Mucosa of stomach (tissue), 1 donor: ENCODE results near the gene SBK3.
A peak's percentile ranks its signal among the peaks of the same experiment; 100 is the strongest.

ENCODE experiments used
- H3K27me3 ChIP-seq: one replicate; pipeline ENCODE4 v1.7.0; 2013; ENCODE audit warnings: mild to moderate bottlenecking, low read length; ENCODE audit not compliant: control insufficient read depth, insufficient read depth
- H3K36me3 ChIP-seq: one replicate; pipeline ENCODE4 v1.7.0; 2013; ENCODE audit warnings: low read length; ENCODE audit not compliant: control insufficient read depth, insufficient read depth
- H3K4me1 ChIP-seq: one replicate; pipeline ENCODE4 v1.7.0; 2013; ENCODE audit warnings: mild to moderate bottlenecking, low read length; ENCODE audit not compliant: control insufficient read depth, insufficient read depth
- H3K4me3 ChIP-seq: one replicate; pipeline ENCODE4 v1.7.0; 2013; ENCODE audit warnings: low read length
- H3K9ac ChIP-seq: one replicate; pipeline ENCODE4 v1.7.0; 2013; ENCODE audit warnings: mild to moderate bottlenecking, low read length, moderate library complexity
- H3K9me3 ChIP-seq: one replicate; pipeline ENCODE4 v1.7.0; 2013; ENCODE audit warnings: mild to moderate bottlenecking, low read length, moderate library complexity; ENCODE audit not compliant: control insufficient read depth
- donor health status: Pancreatic carcinoma.

Gene SBK3

GRCh38 chr19:55519451-55520311 lies 25.7 kb downstream of the SBK3 start:
- Histone ChIP-seq H3K9me3 (no peaks in the 10 kb centered on the region), H3K9ac (no peak overlapping the region), H3K27me3 (no peaks in the 10 kb centered on the region), H3K4me1 (peaks cover 9% of the 10 kb centered on the region), H3K4me3 (no peak overlapping the region), H3K36me3 (no peaks in the 10 kb centered on the region)

- H3K9me3 ChIP-seq = no peaks in the 10 kb centered on the region
- peak overlapping the region; percentile 69 for H3K9ac ChIP-seq
- H3K4me1 ChIP-seq = peaks cover 9% of the 10 kb centered on the region
- H3K36me3 ChIP-seq = no peaks in the 10 kb centered on the region
- peak overlapping the region; percentile 16 for H3K4me3 ChIP-seq
- H3K27me3 ChIP-seq = no peaks in the 10 kb centered on the region
These were observed 28.3 kb downstream of the SBK3 start for GRCh38 chr19:55516878-55517620.

GRCh38 chr19:55508120-55508519 lies 37.2 kb downstream of the SBK3 start:
- no peak overlapping the region for H3K9ac ChIP-seq
- no peak overlapping the region for H3K4me3 ChIP-seq

GRCh38 chr19:55504981-55505380 lies 40.4 kb downstream of the SBK3 start:
- Histone ChIP-seq H3K4me1 (peaks cover 3% of the 10 kb centered on the region), H3K4me3 (no peak overlapping the region), H3K9me3 (no peaks in the 10 kb centered on the region), H3K27me3 (peaks cover 4% of the 10 kb centered on the region), H3K9ac (no peak overlapping the region), H3K36me3 (no peaks in the 10 kb centered on the region)

More at GRCh38 chr19:55508120-55508519, 37.2 kb downstream of the SBK3 start:
- peaks cover 3% of the 10 kb centered on the region for H3K4me1 ChIP-seq
- no peaks in the 10 kb centered on the region for H3K36me3 ChIP-seq
- no peaks in the 10 kb centered on the region for H3K9me3 ChIP-seq
- peaks cover 4% of the 10 kb centered on the region for H3K27me3 ChIP-seq

- no peak overlapping the region for H3K4me3 ChIP-seq
- H3K4me1 ChIP-seq = peaks cover 3% of the 10 kb centered on the region
- H3K36me3 ChIP-seq = no peaks in the 10 kb centered on the region
- H3K9ac ChIP-seq = no peak overlapping the region
- no peaks in the 10 kb centered on the region for H3K9me3 ChIP-seq
- H3K27me3 ChIP-seq = peaks cover 4% of the 10 kb centered on the region
These were observed 41.1 kb downstream of the SBK3 start for GRCh38 chr19:55504252-55504603.

- no peak overlapping the region for H3K4me3 ChIP-seq
- no peaks in the 10 kb centered on the region for H3K9me3 ChIP-seq
- no peaks in the 10 kb centered on the region for H3K36me3 ChIP-seq
- H3K4me1 ChIP-seq = peaks cover 3% of the 10 kb centered on the region
- H3K27me3 ChIP-seq = peaks cover 4% of the 10 kb centered on the region
- H3K9ac ChIP-seq = no peak overlapping the region
These were observed 41.7 kb downstream of the SBK3 start for GRCh38 chr19:55503502-55504251.

- Histone ChIP-seq H3K27me3 (peaks cover 3% of the 10 kb centered on the region), H3K36me3 (no peaks in the 10 kb centered on the region), H3K9ac (no peak overlapping the region), H3K9me3 (no peaks in the 10 kb centered on the region), H3K4me3 (no peak overlapping the region), H3K4me1 (peaks cover 3% of the 10 kb centered on the region)
These were observed 42.2 kb downstream of the SBK3 start for GRCh38 chr19:55503157-55503501.

- no peak overlapping the region for H3K9ac ChIP-seq
- H3K27me3 ChIP-seq = no peaks in the 10 kb centered on the region
- H3K36me3 ChIP-seq = no peaks in the 10 kb centered on the region
- H3K4me3 ChIP-seq = no peak overlapping the region
- H3K4me1 ChIP-seq = peaks cover 3% of the 10 kb centered on the region
- H3K9me3 ChIP-seq = no peaks in the 10 kb centered on the region
These were observed 43.0 kb downstream of the SBK3 start for GRCh38 chr19:55502197-55502952.

- Histone ChIP-seq H3K9ac (no peak overlapping the region), H3K27me3 (no peaks in the 10 kb centered on the region), H3K4me3 (no peak overlapping the region), H3K9me3 (no peaks in the 10 kb centered on the region), H3K36me3 (no peaks in the 10 kb centered on the region), H3K4me1 (peaks cover 3% of the 10 kb centered on the region)
These were observed 44.9 kb downstream of the SBK3 start for GRCh38 chr19:55500368-55500952.

GRCh38 chr19:55498246-55498840 lies 47.0 kb downstream of the SBK3 start:
- H3K4me3 ChIP-seq = no peak overlapping the region
- no peaks in the 10 kb centered on the region for H3K27me3 ChIP-seq
- no peaks in the 10 kb centered on the region for H3K9me3 ChIP-seq
- no peaks in the 10 kb centered on the region for H3K4me1 ChIP-seq
- no peak overlapping the region for H3K9ac ChIP-seq
- H3K36me3 ChIP-seq = no peaks in the 10 kb centered on the region

- H3K27me3 ChIP-seq = peaks cover 5% of the 10 kb centered on the region
- H3K4me1 ChIP-seq = no peaks in the 10 kb centered on the region
- no peaks in the 10 kb centered on the region for H3K9me3 ChIP-seq
- H3K9ac ChIP-seq = no peak overlapping the region
- H3K4me3 ChIP-seq = no peak overlapping the region
- H3K36me3 ChIP-seq = no peaks in the 10 kb centered on the region
These were observed 47.6 kb downstream of the SBK3 start for GRCh38 chr19:55497763-55498162.
